Fibroblast of skin of left biceps (primary cell): ENCODE measurements around the gene IGLL1.
"Not testable (repeated sequence)": the region's sequence is repeated elsewhere in the genome, so short reads cannot be mapped to it uniquely, and the experiment has no call there.

ENCODE experiments used
- DNase-seq, 2 experiments: peaks; one replicate each; pipeline ENCODE4 v3.0.0-alpha.2; 2013; ENCODE audit warnings: low read depth in 2 of 2

IGLL1 gene

GRCh38 chr22:23562186-23562585 is 17.9 kb downstream of the IGLL1 start:
- DNase-seq: no peak

- not testable (repeated sequence) for DNase-seq
Observed at GRCh38 chr22:23561025-23561510, 19.0 kb downstream of the IGLL1 start.

GRCh38 chr22:23560215-23560614 is 19.9 kb downstream of the IGLL1 start:
- not testable (repeated sequence) for DNase-seq

GRCh38 chr22:23557467-23557866 is 22.6 kb downstream of the IGLL1 start:
- DNase-seq: no peak

GRCh38 chr22:23557036-23557435 is 23.1 kb downstream of the IGLL1 start:
- DNase-seq: no peak

GRCh38 chr22:23556026-23556620 is 24.0 kb downstream of the IGLL1 start:
- no peak for DNase-seq

- no peak for DNase-seq
Observed at GRCh38 chr22:23555118-23555517, 25.0 kb downstream of the IGLL1 start.

GRCh38 chr22:23553924-23554870 is 25.9 kb downstream of the IGLL1 start:
- no peak for DNase-seq

- DNase-seq: no peak
Observed at GRCh38 chr22:23553438-23553837, 26.7 kb downstream of the IGLL1 start.

GRCh38 chr22:23552573-23552972 is 27.5 kb downstream of the IGLL1 start:
- no peak for DNase-seq

GRCh38 chr22:23551385-23551784 is 28.7 kb downstream of the IGLL1 start:
- DNase-seq: no peak

- no peak for DNase-seq
Observed at GRCh38 chr22:23550049-23550650, 29.9 kb downstream of the IGLL1 start.

- no peak for DNase-seq
Observed at GRCh38 chr22:23549198-23549595, 30.9 kb downstream of the IGLL1 start.

GRCh38 chr22:23548501-23549197 is 31.4 kb downstream of the IGLL1 start:
- DNase-seq: no peak

GRCh38 chr22:23547818-23548500 is 32.1 kb downstream of the IGLL1 start:
- no peak for DNase-seq

GRCh38 chr22:23547382-23547781 is 32.7 kb downstream of the IGLL1 start:
- DNase-seq: not testable (repeated sequence)

GRCh38 chr22:23544852-23545251 is 35.2 kb downstream of the IGLL1 start:
- DNase-seq: no peak

GRCh38 chr22:23543506-23544000 is 36.5 kb downstream of the IGLL1 start:
- DNase-seq: not testable (repeated sequence)

GRCh38 chr22:23542933-23543332 is 37.2 kb downstream of the IGLL1 start:
- no peak for DNase-seq

- DNase-seq: not testable (repeated sequence)
Observed at GRCh38 chr22:23542391-23542790, 37.7 kb downstream of the IGLL1 start.

- DNase-seq: not testable (repeated sequence)
Observed at GRCh38 chr22:23541849-23542281, 38.2 kb downstream of the IGLL1 start.
